ENCODE measurements around the gene PRSS53.
"Not testable (repeated sequence)": the region's sequence is repeated elsewhere in the genome, so short reads cannot be mapped to it uniquely, and the experiment has no call there.

DNA sequence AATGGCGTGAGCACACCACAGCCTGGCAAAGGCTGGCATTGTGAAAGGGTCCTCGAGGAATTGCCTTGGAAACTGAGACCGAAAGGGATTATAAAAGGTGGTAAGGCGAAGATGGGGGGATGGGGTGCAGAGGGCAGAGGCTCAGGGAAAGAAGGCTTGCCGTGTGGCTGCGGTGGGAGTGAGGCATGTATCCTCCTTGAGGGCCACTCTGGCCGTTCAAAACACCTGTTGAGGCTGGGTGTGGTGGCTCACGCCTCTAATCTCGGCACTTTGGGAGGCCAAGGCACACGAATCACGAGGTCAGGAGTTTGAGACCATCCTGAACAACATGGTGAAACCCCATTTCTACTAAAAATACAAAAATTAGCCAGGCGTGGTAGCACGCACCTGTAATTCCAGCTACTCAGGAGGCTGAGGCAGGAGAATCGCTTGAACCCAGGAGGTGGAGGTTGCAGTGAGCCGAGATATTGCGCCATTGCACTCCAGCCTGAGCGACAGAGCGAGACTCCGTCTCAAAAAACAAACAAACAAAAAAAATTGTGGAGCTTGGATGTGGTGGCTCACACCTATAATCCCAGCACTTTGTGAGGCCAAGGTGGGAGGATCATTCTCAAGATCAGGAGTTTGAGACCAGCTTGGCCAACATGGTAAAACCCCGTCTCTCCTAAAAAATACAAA, 48.2 kb upstream of the PRSS53 start:
- TF ChIP-seq, protein P1, sequence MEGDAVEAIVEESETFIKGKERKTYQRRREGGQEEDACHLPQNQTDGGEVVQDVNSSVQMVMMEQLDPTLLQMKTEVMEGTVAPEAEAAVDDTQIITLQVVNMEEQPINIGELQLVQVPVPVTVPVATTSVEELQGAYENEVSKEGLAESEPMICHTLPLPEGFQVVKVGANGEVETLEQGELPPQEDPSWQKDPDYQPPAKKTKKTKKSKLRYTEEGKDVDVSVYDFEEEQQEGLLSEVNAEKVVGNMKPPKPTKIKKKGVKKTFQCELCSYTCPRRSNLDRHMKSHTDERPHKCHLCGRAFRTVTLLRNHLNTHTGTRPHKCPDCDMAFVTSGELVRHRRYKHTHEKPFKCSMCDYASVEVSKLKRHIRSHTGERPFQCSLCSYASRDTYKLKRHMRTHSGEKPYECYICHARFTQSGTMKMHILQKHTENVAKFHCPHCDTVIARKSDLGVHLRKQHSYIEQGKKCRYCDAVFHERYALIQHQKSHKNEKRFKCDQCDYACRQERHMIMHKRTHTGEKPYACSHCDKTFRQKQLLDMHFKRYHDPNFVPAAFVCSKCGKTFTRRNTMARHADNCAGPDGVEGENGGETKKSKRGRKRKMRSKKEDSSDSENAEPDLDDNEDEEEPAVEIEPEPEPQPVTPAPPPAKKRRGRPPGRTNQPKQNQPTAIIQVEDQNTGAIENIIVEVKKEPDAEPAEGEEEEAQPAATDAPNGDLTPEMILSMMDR (IDR thresholded peaks at IDR 0.05; ENCODE audit: low read depth, low read length): not testable (repeated sequence)
- TF ChIP-seq EZH2phosphoT487 (IDR thresholded peaks at IDR 0.05; ENCODE audit: low read depth): not testable (repeated sequence)
